OCI-LY1 (cell line): ENCODE results near the gene S100B.

ENCODE experiments used
- H2AFZ ChIP-seq: fragments of 200-600 bp; sonication (generic), shearing (Covaris generic); 2 replicates; pipeline ENCODE4 v1.6.0; 2014; ENCODE audit warnings: antibody characterized with exemption, mild to moderate bottlenecking, low read length
- H3F3A ChIP-seq: fragments of 200-600 bp; sonication (generic), shearing (Covaris generic); 2 replicates; pipeline ENCODE4 v1.6.0; 2014; ENCODE audit warnings: mild to moderate bottlenecking, antibody characterized with exemption, low read length, moderate library complexity; ENCODE audit not compliant: insufficient read depth
- H3K27ac ChIP-seq: fragments of 200-600 bp; sonication (generic); 2 replicates; pipeline ENCODE4 v1.5.1; 2014; ENCODE audit warnings: low read length, mixed run types, mild to moderate bottlenecking, low read depth; ENCODE audit not compliant: poor library complexity, severe bottlenecking
- H3K27me3 ChIP-seq: fragments of 200-600 bp; sonication (generic); 2 replicates; pipeline ENCODE4 v1.6.0; 2014; ENCODE audit warnings: antibody characterized with exemption, mild to moderate bottlenecking, low read length, moderate library complexity; ENCODE audit not compliant: insufficient read depth
- H3K36me3 ChIP-seq: fragments of 200-600 bp; sonication (generic); 2 replicates; pipeline ENCODE4 v1.6.1; 2014; ENCODE audit warnings: mild to moderate bottlenecking, antibody characterized with exemption, low read length, moderate library complexity, mixed read lengths; ENCODE audit not compliant: insufficient read depth
- H3K4me1 ChIP-seq: fragments of 200-600 bp; sonication (generic); 2 replicates; pipeline ENCODE4 v1.5.1; 2014; ENCODE audit warnings: mild to moderate bottlenecking, low read length, moderate library complexity; ENCODE audit not compliant: insufficient read depth, severe bottlenecking
- H3K4me2 ChIP-seq: fragments of 200-600 bp; sonication (generic), shearing (Covaris generic); 2 replicates; pipeline ENCODE4 v1.6.1; 2014; ENCODE audit warnings: low read length
- H3K4me3 ChIP-seq: fragments of 200-600 bp; sonication (generic); 2 replicates; pipeline ENCODE4 v1.5.1; 2014; ENCODE audit warnings: low read length, low read depth, mild to moderate bottlenecking, mixed read lengths; ENCODE audit not compliant: poor library complexity, severe bottlenecking
- H3K79me2 ChIP-seq: fragments of 200-600 bp; shearing (Covaris generic); 2 replicates; pipeline ENCODE4 v1.6.1; 2016; ENCODE audit warnings: mixed run types, low read length, mixed read lengths; ENCODE audit not compliant: insufficient read depth
- H3K9ac ChIP-seq: fragments of 200-600 bp; sonication (generic), shearing (Covaris generic); 2 replicates; pipeline ENCODE4 v1.6.1; 2014; ENCODE audit warnings: mild to moderate bottlenecking, low read length, mixed read lengths
- H3K9me2 ChIP-seq: fragments of 200-600 bp; sonication (generic), shearing (Covaris generic); 2 replicates; pipeline ENCODE4 v1.6.1; 2014; ENCODE audit warnings: low read depth, mild to moderate bottlenecking, low read length, mixed read lengths
- H3K9me3 ChIP-seq: fragments of 200-600 bp; shearing (Covaris generic); 2 replicates; pipeline ENCODE4 v1.6.1; 2014; ENCODE audit warnings: low read length, mixed read lengths
- H4K20me1 ChIP-seq: fragments of 200-600 bp; sonication (generic), shearing (Covaris generic); 2 replicates; pipeline ENCODE4 v1.6.0; 2016; ENCODE audit warnings: mild to moderate bottlenecking, low read length; ENCODE audit not compliant: insufficient read depth
- EZH2 ChIP-seq: fragments of 200-600 bp; sonication (generic), shearing (Covaris generic); IDR thresholded peaks from 2 replicates; pipeline ENCODE4 v1.8.0; 2017; ENCODE audit warnings: borderline replicate concordance, mixed run types, mild to moderate bottlenecking, antibody characterized with exemption, low read length, moderate library complexity, mixed read lengths
- TF ChIP-seq, protein P1 (sequence below): fragments of 200-600 bp; sonication (generic), shearing (Covaris generic); IDR thresholded peaks from 2 replicates; pipeline ENCODE4 v1.5.1; 2017; ENCODE audit warnings: mild to moderate bottlenecking, antibody characterized with exemption, low read length, moderate library complexity, mixed read lengths

The S100B gene

GRCh38 chr21:46604975-46605766, at the start of gene S100B:
Gene S100B (minus strand): TSS chr21:46605082. CDS start chr21:46602415, 2,667 bp downstream.
- Histone ChIP-seq H3F3A (no peaks in the 10 kb centered on the region), H3K4me3 (no peak within 1 kb of the TSS), H3K9ac (no peak within 1 kb of the TSS), H4K20me1 (no peaks in the 10 kb centered on the region), H3K4me1 (no peaks in the 10 kb centered on the region), H3K79me2 (no peaks in the 10 kb centered on the region), H3K27ac (no peak within 1 kb of the TSS), H3K9me3 (no peaks in the 10 kb centered on the region), H3K27me3 (peaks cover 3% of the 10 kb centered on the region; the same call in 1 of the 2 replicates), H2AFZ (no peak within 1 kb of the TSS), H3K36me3 (no peaks in the 10 kb centered on the region), H3K4me2 (no peak within 1 kb of the TSS), H3K9me2 (no peaks in the 10 kb centered on the region)
- TF ChIP-seq EZH2: no peak
- TF ChIP-seq, protein P1, sequence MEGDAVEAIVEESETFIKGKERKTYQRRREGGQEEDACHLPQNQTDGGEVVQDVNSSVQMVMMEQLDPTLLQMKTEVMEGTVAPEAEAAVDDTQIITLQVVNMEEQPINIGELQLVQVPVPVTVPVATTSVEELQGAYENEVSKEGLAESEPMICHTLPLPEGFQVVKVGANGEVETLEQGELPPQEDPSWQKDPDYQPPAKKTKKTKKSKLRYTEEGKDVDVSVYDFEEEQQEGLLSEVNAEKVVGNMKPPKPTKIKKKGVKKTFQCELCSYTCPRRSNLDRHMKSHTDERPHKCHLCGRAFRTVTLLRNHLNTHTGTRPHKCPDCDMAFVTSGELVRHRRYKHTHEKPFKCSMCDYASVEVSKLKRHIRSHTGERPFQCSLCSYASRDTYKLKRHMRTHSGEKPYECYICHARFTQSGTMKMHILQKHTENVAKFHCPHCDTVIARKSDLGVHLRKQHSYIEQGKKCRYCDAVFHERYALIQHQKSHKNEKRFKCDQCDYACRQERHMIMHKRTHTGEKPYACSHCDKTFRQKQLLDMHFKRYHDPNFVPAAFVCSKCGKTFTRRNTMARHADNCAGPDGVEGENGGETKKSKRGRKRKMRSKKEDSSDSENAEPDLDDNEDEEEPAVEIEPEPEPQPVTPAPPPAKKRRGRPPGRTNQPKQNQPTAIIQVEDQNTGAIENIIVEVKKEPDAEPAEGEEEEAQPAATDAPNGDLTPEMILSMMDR: no peak

DNA sequence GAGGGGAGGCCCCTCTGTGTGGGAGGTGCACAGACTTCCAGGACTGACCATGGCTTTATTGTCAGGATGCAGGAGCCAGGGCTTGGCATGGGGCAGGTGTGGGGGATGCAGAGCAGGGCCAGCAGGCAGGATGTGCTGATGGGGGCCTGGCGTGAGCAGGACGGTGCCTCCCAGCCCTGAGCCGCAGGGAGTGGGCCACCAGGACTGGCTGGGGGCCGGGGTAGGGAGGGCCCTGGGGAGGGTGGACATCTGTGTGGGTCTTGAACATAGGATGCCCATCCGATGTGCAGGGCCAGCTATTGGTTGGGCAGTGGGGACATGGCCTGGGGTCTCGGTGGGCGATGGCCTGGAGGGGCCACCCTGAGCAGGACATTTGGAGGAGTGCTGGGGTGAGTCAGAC, 46.2 kb upstream of the S100B start:
- Histone ChIP-seq H2AFZ (no peak overlapping the region), H3K79me2 (no peaks in the 10 kb centered on the region), H3K27ac (no peak overlapping the region), H3K4me2 (no peak overlapping the region), H3K9me2 (no peaks in the 10 kb centered on the region), H3K4me3 (no peak overlapping the region), H3K9me3 (peaks cover 14% of the 10 kb centered on the region), H3F3A (no peaks in the 10 kb centered on the region), H3K36me3 (peaks cover 68% of the 10 kb centered on the region), H4K20me1 (no peaks in the 10 kb centered on the region), H3K4me1 (no peaks in the 10 kb centered on the region), H3K27me3 (no peaks in the 10 kb centered on the region), H3K9ac (no peak overlapping the region)
- TF ChIP-seq, protein P1: no peak
- no peak for TF ChIP-seq EZH2

GRCh38 chr21:46650476-46651098, 45.7 kb upstream of the S100B start:
- no peak overlapping the region for H3K4me3 ChIP-seq
- H3K4me2 ChIP-seq: no peak overlapping the region
- H3K4me1 ChIP-seq: no peaks in the 10 kb centered on the region
- H2AFZ ChIP-seq: no peak overlapping the region
- peaks cover 68% of the 10 kb centered on the region for H3K36me3 ChIP-seq
- no peaks in the 10 kb centered on the region for H3K9me2 ChIP-seq
- no peaks in the 10 kb centered on the region for H3K79me2 ChIP-seq
- TF ChIP-seq, protein P1: no peak
- TF ChIP-seq EZH2: no peak
- H3F3A ChIP-seq: no peaks in the 10 kb centered on the region
- no peaks in the 10 kb centered on the region for H3K27me3 ChIP-seq
- H4K20me1 ChIP-seq: no peaks in the 10 kb centered on the region
- H3K27ac ChIP-seq: no peak overlapping the region
- peaks cover 9% of the 10 kb centered on the region for H3K9me3 ChIP-seq
- no peak overlapping the region for H3K9ac ChIP-seq
